ENCODE results near the gene ARSG.

GRCh38 chr17:68383443-68384321, 92.4 kb downstream of the ARSG start:
- no peak for TF ChIP-seq SMAD1 (IDR thresholded peaks at IDR 0.05; ENCODE audit: low read depth, partially characterized antibody)
- no peak for TF ChIP-seq GATAD2B (conservative IDR thresholded peaks at IDR 0.05; ENCODE audit: low read depth)
- no peak for TF ChIP-seq SRF (IDR thresholded peaks at IDR 0.05; ENCODE audit: low read depth in 2 of 2, low read length in 2 of 2)
- no peak for TF ChIP-seq ZNF687 (IDR thresholded peaks at IDR 0.05)
- TF ChIP-seq MLLT1 (IDR thresholded peaks at IDR 0.05): no peak
- no peak for TF ChIP-seq MEF2A (IDR thresholded peaks at IDR 0.05; ENCODE audit: insufficient read depth, low read depth, low read length)
- TF ChIP-seq ZBTB33 (IDR thresholded peaks at IDR 0.05): no peak
- no peak for TF ChIP-seq TAF1 (IDR thresholded peaks at IDR 0.05; ENCODE audit: borderline replicate concordance, low read depth, low read length)
- no peak for TF ChIP-seq ELK1 (IDR thresholded peaks at IDR 0.05; ENCODE audit: low read depth, low read length)
